Stimulated activated naive CD8-positive, alpha-beta T cell treated with anti-CD3 and anti-CD28 coated beads, Interleukin-15, Interleukin-2, amounts not matched to agents 100 U/mL and 50 U/mL, for 24 hours (primary cell): ENCODE results near the gene OXSR1.
"Not testable (repeated sequence)": the region's sequence is repeated elsewhere in the genome, so short reads cannot be mapped to it uniquely, and the experiment has no call there.

ENCODE experiments used
- ATAC-seq: fragments of 150-1000 bp; cut with Tn5 transposase; one replicate; pipeline ENCODE4 v1.10.0; 2021
- DNase-seq: peaks from one replicate; pipeline ENCODE4 v3.0.0; 2021

OXSR1 gene

GRCh38 chr3:38274864-38275649, 109.7 kb downstream of the OXSR1 start:
- no peak for ATAC-seq
- no peak for DNase-seq

DNA sequence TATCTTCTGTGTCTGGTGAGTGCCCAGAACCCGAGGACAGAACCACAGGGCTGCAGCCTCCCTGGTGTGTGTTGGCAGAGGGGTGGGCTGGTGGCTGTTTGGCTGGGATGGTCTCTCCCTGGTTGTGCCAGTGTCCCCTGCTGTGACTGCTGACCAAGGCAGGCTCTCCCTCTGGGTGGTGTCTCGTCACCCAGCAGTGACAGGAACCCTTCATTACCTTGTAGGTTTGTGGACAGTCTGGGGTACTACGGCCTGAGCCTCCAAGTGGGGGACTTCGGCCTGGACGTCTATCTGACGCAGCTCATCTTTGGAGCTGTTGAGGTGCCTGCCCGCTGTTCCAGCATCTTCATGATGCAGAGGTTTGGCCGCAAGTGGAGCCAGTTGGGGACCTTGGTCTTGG, 110.3 kb downstream of the OXSR1 start:
- ATAC-seq (no peak), DNase-seq (no peak)

- ATAC-seq (no peak), DNase-seq (no peak)
Observed at GRCh38 chr3:38276081-38276916, 111.0 kb downstream of the OXSR1 start.

- ATAC-seq (no peak), DNase-seq (no peak)
Observed at GRCh38 chr3:38276917-38277630, 111.7 kb downstream of the OXSR1 start.

- ATAC-seq = no peak
Observed at GRCh38 chr3:38278841-38279240, 113.5 kb downstream of the OXSR1 start.

GRCh38 chr3:38281895-38282686, 116.8 kb downstream of the OXSR1 start, which contains the start of gene SLC22A14:
TSS of gene SLC22A14 (plus strand) at chr3:38282294. CDS start at chr3:38306027, 23,733 bp downstream.
- peak; percentile 32 for ATAC-seq

More at GRCh38 chr3:38278841-38279240, 113.5 kb downstream of the OXSR1 start:
- no peak for DNase-seq

GRCh38 chr3:38283810-38284755, 118.7 kb downstream of the OXSR1 start:
- ATAC-seq (no peak), DNase-seq (no peak)

More at GRCh38 chr3:38281895-38282686, 116.8 kb downstream of the OXSR1 start, which contains the start of gene SLC22A14:
- no peak for DNase-seq

GRCh38 chr3:38284756-38285150, 119.4 kb downstream of the OXSR1 start:
- no peak for DNase-seq
- no peak for ATAC-seq

- DNase-seq, ATAC-seq: not testable (repeated sequence)
Observed at GRCh38 chr3:38289286-38290217, 124.2 kb downstream of the OXSR1 start.

DNA sequence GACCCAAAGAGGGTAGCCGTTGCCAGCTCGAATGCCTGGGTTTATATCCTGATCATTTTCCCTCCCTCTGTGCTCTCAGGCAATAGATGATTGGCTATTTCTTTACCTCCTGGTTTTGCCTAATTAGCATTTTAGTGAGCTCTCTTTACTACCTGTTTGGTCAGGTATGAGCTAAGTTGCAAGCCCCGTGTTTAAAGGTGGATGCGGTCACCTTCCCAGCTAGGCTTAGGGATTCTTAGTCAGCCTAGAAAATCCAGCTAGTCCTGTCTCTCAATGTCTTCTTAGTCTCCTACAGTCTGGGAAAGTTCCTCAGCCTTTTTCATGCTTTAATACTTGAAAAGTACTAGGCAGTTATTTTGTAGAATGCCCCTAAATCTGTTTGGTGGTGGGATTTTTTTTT, 131.7 kb downstream of the OXSR1 start:
- not testable (repeated sequence) for ATAC-seq

DNA sequence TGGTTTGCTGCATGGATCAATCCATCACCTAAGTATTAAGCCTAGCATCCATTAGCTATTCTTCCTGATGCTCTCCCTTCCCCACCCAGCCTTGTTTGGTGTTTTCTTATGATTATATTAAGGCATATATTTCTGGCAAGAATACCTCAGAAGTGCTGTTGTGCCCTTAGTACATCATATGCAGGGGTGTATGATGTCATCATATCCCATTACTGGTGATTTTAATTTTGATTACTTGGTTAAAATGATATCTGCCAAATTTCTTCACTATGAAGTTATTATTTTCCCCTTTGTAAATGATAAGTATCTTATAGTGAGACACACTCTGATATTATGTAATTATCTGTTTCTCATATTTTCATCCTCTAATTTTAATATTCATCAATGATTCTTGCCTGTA, 132.2 kb downstream of the OXSR1 start:
- ATAC-seq = no peak
- no peak for DNase-seq

More for the DNA sequence above, 131.7 kb downstream of the OXSR1 start:
- not testable (repeated sequence) for DNase-seq

- ATAC-seq = no peak
Observed at GRCh38 chr3:38297947-38298711, 132.8 kb downstream of the OXSR1 start.

More at GRCh38 chr3:38297947-38298711, 132.8 kb downstream of the OXSR1 start:
- DNase-seq = no peak
